ENCODE data around the gene IQGAP2.
"Not testable (repeated sequence)": the region's sequence is repeated elsewhere in the genome, so short reads cannot be mapped to it uniquely, and the experiment has no call there.

IQGAP2 gene

GRCh38 chr5:76514713-76515112 lies 111.6 kb downstream of the IQGAP2 start:
- DNase-seq, result no peak

GRCh38 chr5:76517334-76517733 lies 114.2 kb downstream of the IQGAP2 start:
- DNase-seq, result no peak

GRCh38 chr5:76518246-76518645 lies 115.2 kb downstream of the IQGAP2 start:
- not testable (repeated sequence) for DNase-seq

- DNase-seq, result no peak
Observed at GRCh38 chr5:76521240-76521758, 118.2 kb downstream of the IQGAP2 start.

- no peak for DNase-seq
Observed at GRCh38 chr5:76522103-76522935, 119.2 kb downstream of the IQGAP2 start.

GRCh38 chr5:76524101-76524835 lies 121.2 kb downstream of the IQGAP2 start:
- DNase-seq, result no peak

GRCh38 chr5:76524868-76525267 lies 121.8 kb downstream of the IQGAP2 start:
- no peak for DNase-seq

- DNase-seq, result no peak
Observed at GRCh38 chr5:76525956-76526355, 122.9 kb downstream of the IQGAP2 start.

GRCh38 chr5:76526950-76527583 lies 124.0 kb downstream of the IQGAP2 start:
- DNase-seq, result no peak

GRCh38 chr5:76527685-76528161 lies 124.6 kb downstream of the IQGAP2 start:
- DNase-seq, result no peak

- DNase-seq, result no peak
Observed at GRCh38 chr5:76528547-76529331, 125.7 kb downstream of the IQGAP2 start.

- DNase-seq, result no peak
Observed at GRCh38 chr5:76529464-76530344, 126.6 kb downstream of the IQGAP2 start.

GRCh38 chr5:76532052-76532451 lies 129.0 kb downstream of the IQGAP2 start:
- no peak for DNase-seq

- DNase-seq, result no peak
Observed at GRCh38 chr5:76532973-76533372, 129.9 kb downstream of the IQGAP2 start.

- DNase-seq, result no peak
Observed at GRCh38 chr5:76535577-76535976, 132.5 kb downstream of the IQGAP2 start.

GRCh38 chr5:76537073-76537543 lies 134.0 kb downstream of the IQGAP2 start:
- no peak for DNase-seq

GRCh38 chr5:76542241-76542640 lies 139.2 kb downstream of the IQGAP2 start:
- no peak for DNase-seq

GRCh38 chr5:76542887-76543690 lies 140.0 kb downstream of the IQGAP2 start:
- DNase-seq, result peak; percentile 49

GRCh38 chr5:76544268-76544926 lies 141.3 kb downstream of the IQGAP2 start:
- peak; percentile 42 for DNase-seq

- DNase-seq, result no peak
Observed at GRCh38 chr5:76545184-76545583, 142.1 kb downstream of the IQGAP2 start.

All from activated gamma-delta T cell treated with Interleukin-2 at 50 U/mL for 16 hours (primary cell).